Measurements from ENCODE around the gene ECT2. TPM values are rescaled to one million over a fixed set of nuclear protein-coding genes. Genes with fewer than 3 reads are reported as not detected.

The ECT2 gene
- total RNA-seq, 1 experiment from 2014 or later: 81.3 TPM

- no peak overlapping the region for H2BK5ac ChIP-seq (ENCODE audit: insufficient read length, low read length)
- no peak overlapping the region for H3K4ac ChIP-seq (ENCODE audit: low read depth, low read length)
- H3K79me2 ChIP-seq (ENCODE audit: insufficient read depth, low read length): no peaks in the 10 kb centered on the region
- no peak for DNase-seq
- H2BK15ac ChIP-seq (ENCODE audit: low read depth, low read length): no peak overlapping the region
- no CpG with 5 or more reads among the region's 1 CpG for WGBS (ENCODE audit: extremely low coverage, insufficient read length, low lambda C conversion rate)
- H3K27ac ChIP-seq (ENCODE audit: insufficient read length, low read depth, low read length): no peak overlapping the region
- Mint-ChIP-seq H3K4me3 (no peak overlapping the region), H3K9me3 (no peaks in the 10 kb centered on the region), H3K4me1 (peaks cover 6 to 8% of the 10 kb centered on the region in 2 experiments; a peak in 3 of 4 replicates), H3K27ac (no peak overlapping the region), H3K27me3 (ENCODE audit: low read depth) (no peaks in the 10 kb centered on the region), H3K36me3 (ENCODE audit: insufficient read depth in 1 of 3, low read depth in 3 of 3) (no peaks in the 10 kb centered on the region)
- no peak overlapping the region for H3K18ac ChIP-seq (ENCODE audit: insufficient read length, low read depth, low read length)
- no peak overlapping the region for H2BK20ac ChIP-seq (ENCODE audit: low read depth, low read length, poor library complexity, severe bottlenecking)
- H2BK12ac ChIP-seq (ENCODE audit: insufficient read length, low read depth, low read length): no peak overlapping the region
- H4K5ac ChIP-seq (ENCODE audit: insufficient read length, low read depth, low read length): no peak overlapping the region
- H3K79me1 ChIP-seq (ENCODE audit: insufficient read depth, low read depth, low read length, poor library complexity, severe bottlenecking): no peaks in the 10 kb centered on the region
- H3K9ac ChIP-seq (ENCODE audit: extremely low read depth, insufficient read length, low read length): no peak overlapping the region
- H2AFZ ChIP-seq (ENCODE audit: low read length): no peak overlapping the region
- H4K20me1 ChIP-seq (ENCODE audit: control insufficient read depth, insufficient read depth, insufficient read length): no peaks in the 10 kb centered on the region
- H3K23me2 ChIP-seq (ENCODE audit: insufficient read length, low read depth, low read length, poor library complexity, severe bottlenecking): no peaks in the 10 kb centered on the region
- no peaks in the 10 kb centered on the region for H3K9me3 ChIP-seq (ENCODE audit: control insufficient read depth, low read depth, low read length)
- no peaks in the 10 kb centered on the region for H3K27me3 ChIP-seq (ENCODE audit: insufficient read depth, low read length)
- no peak overlapping the region for H3K56ac ChIP-seq (ENCODE audit: insufficient read length, low read depth, low read length)
- no peak overlapping the region for H2AK5ac ChIP-seq (ENCODE audit: insufficient read length, low read length)
- H3K4me1 ChIP-seq (ENCODE audit: insufficient read depth, low read length): no peaks in the 10 kb centered on the region
- no peak overlapping the region for H3K23ac ChIP-seq (ENCODE audit: insufficient read length, low read depth, low read length)
- H3T11ph ChIP-seq (ENCODE audit: low read length): no peak overlapping the region
- H4K8ac ChIP-seq (replicated peaks; ENCODE audit: insufficient read length, low read depth, low read length): no peak overlapping the region
- H3K14ac ChIP-seq (ENCODE audit: insufficient read depth, low read length): no peak overlapping the region
- H3K4me2 ChIP-seq (ENCODE audit: insufficient read depth, insufficient read length, low read length): no peak overlapping the region
- H4K91ac ChIP-seq (ENCODE audit: insufficient read length, low read depth, low read length): no peak overlapping the region
- no peak overlapping the region for H2BK120ac ChIP-seq (ENCODE audit: low read depth, low read length, poor library complexity, severe bottlenecking)
- no peak for TF ChIP-seq CTCF (conservative IDR thresholded peaks at IDR 0.05)
Observed at GRCh38 chr3:172704001-172704400, 46.5 kb upstream of the ECT2 start.
